COR-L47 (cell line): Measurements from ENCODE around the gene SPEF2.

Source experiments
- DNase-seq: peaks from one replicate; lab custom pipeline; 2025; lab: John Stamatoyannopoulos, UW

Gene SPEF2

DNA sequence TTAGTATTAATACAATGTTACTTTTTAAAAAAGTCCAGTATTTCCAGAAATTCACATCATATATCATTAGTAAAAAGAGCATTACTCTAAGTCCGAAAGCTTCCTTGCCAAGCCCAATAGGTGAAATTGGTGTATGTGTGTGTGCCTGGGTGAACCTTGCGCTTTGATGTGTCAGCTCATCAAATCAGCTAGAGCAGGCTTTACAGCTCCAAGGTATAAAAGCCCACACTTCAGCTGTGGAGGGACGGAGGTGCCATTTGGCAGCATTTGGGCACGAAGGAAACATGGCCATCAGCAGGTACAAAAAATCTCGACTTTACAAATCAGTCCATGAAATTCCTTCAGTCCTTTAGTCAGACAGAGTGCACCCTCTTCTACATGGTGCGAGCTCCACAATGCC is 162.6 kb downstream of the SPEF2 start:
- no peak for DNase-seq

DNA sequence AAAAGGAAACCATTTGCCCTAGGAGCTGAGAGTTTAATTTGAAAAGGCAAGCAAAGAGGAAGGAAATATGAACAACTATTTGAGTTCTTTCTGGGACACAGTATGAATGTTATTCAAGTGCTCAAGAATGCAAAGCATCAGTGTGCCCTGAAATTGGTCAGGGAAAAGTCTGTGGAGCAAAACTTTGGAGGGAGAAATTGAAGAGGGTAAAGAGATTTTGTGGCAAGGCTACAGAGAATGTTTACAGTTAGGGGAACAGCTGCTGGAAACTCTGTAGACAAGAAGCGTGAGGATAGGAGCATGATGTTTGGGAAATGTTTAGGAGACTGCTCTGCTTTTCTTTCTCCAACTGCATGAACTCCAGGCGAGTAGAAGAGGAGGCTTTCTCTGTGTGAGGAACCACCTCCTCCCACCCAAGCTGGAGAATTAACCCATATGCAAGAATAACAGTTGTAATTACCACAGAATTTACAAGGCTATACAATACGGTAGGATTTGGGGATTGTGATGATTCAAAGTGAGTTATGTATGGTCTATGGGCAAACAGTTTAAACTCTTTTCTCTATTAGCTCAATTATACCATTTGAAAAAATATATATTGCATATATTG is 163.6 kb downstream of the SPEF2 start:
- DNase-seq, result no peak

DNA sequence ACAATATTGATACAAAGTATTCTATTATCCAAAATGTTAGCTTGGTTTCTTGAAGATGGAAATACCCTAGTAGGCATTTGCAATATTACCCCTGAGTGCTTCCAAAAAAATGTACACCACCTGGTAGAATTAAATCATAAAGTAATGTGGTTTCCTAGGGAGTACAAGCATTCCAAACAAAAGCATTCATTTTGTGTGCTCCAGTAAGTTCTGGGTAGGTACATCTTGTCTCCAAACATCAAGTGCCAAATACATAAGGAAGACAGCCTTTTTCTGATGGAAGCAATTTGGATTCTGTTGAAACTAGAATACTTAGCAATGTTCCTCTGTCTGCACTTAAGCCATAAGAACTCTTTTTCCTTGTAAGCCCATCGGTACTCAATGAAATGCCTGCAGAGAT is 165.9 kb downstream of the SPEF2 start:
- no peak for DNase-seq

DNA sequence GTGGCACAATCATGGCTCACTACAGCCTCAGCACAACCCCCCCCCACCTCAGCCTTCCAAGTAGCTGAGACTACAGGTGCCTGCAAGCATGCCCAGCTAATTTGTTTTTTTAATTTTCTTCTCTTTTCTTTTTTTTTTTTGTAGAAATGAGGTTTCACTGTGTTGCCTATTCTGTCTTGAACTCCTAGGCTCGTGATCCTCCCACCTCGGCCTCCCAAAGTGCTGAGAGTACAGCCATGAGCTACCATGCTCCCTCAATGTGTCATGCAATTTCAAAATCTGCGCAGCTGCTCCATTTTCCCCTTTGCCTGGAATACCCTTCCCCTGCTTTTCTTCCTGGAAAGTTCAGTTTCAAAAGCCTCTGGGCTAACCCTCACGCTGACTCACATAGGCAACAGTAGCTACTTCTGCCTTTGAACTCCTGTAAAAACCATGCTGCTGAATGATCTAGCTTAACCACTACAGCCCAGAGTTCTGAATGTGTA is 168.0 kb downstream of the SPEF2 start:
- no peak for DNase-seq

DNA sequence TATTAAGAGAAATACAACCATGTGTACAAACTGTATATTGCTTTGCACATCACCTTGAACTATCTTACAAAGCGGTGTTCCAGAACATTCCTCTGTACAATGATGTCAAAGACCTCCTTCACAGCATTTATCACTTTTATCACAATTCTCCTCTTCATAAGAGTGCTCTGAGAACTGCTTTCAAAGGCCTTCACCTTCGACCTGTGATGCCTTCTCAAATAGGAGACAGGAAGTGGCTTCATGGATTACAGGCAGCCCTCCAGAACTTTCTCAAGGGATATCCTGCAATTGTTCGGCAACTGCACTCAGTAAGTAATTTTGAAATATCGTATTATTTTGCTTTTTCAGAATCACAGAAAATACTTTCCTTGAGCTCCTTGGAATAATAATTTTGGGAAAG is 171.1 kb downstream of the SPEF2 start:
- no peak for DNase-seq

DNA sequence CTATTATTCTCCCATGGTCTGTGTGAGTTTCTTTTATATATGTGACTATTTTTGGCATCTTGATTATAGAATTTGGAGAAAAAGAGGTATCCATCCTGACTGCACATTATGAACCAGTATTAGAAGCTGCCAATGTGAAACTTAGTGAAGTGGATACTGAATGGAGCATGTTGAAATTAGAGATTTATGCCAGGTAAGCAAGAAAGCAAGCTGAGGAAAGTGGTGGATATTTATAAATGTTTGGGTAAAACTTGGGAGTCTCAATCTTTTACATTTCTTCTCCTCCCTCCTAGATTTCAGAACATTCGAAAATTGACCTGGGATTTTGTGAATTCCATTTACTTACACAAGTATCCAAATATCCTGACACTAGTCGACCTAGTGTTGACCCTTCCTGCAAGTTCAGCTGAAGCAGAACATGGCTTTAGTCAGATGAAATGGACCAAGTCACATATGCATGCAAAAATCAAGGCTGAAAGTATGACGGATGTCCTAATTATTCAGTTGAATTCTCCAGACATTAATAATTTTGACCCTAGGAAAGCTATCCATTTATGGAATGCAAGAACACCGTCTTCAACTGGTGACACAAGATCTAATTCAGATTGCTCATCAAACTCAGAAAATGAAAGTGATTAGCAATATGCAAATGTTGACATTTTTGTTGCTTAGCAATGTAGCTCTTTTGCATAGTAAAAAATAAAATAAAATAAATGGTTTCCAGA is 172.2 kb downstream of the SPEF2 start:
- DNase-seq, result no peak

DNA sequence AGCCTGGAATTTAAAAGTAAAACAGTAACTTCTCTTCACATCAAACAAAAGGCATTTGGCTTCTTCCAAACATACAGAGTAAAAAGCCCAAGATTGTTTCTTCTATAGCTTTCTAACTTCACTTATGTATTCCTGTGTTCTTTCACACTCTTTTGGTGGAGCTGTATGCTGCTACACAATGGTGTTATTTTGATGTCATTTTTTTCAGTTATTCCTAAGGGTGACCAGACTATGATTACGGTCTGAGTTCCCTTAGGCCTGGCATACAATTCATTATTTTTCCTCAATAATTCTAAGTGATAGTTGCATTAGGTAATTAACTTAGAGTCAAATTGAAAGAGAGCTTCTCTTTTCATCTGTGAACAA is 172.8 kb downstream of the SPEF2 start:
- DNase-seq, result no peak

DNA sequence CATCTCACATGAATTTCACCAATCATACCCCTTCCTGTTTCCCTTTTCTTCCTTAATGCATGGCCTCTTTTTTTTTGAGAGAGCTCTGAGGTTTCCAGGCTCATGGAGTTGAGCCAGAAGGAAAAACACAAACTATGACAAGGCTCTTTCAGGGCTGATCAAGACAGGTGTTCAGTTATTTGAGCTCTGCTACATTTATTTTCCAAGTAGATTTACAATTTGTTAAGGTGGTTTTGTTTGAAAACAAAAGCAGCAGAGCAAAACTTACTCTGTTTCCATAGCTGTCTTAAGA is 176.6 kb downstream of the SPEF2 start:
- no peak for DNase-seq

DNA sequence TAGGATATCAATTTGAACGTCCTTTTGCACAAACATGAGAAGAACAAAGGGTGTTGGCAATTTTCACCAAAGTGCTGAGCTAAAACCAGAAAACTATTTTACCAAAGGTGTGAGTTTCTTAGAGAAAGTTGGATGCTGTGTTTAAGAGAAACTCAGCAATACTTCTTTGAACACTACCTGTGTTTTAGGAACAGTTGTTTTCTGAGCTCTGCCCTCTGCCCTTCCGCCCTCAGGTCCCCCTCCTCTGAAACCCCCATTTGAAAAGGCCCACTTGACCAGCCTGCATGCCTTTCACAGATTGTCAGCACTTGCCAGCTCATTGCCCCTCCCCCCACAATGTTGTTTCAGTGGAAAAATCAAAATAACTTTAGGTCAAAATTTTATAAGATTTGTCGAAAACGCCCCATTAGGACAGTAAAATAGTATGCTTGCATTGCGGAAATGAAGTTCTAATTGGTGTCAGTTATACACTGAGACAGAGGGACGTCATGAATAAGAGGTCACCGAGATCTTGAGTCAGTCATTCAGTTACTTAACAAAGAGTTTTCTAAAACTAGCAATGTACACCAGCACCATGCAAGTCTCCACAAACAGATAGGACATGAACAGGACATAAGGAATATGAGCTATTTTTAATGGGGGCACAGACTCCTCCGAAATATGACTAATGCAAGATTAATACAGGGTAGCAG is 177.2 kb downstream of the SPEF2 start:
- DNase-seq, result no peak

DNA sequence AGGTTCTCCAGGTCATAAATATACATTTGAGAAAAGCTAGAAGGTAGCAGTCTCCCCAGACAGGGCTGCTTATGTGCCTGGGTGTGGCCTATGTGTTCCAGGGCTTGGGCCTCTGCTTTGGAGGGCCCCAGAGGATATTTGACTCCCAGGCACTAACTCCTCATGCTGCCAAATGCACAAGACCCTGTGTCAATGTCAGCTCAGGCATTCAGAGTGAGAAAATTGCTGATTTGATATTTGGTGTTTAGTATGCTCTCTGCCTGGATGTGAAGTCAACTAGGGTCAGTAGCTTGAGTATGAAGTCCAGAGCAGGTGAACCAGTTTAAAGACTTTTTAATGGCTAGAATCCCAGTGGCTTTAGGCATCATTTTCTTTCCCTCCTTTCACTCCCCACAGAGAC is 181.5 kb downstream of the SPEF2 start:
- DNase-seq, result no peak

DNA sequence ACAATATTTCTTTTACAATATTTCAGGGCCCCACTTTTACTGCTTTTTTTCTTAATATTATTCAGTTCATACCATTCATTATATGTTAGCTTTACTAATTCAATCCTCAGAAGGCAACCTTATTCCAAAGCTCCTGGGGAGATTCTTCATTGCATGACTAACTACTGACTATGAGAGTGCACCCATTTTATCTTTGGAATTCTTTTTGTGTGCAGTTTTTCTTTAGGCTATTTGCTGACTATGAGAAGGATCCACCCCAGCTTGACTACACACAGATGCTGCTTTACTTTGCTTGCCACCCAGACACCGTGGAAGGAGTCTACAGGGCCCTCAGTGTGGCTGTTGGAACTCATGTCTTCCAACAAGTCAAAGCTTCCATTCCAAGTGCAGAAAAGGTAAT is 182.1 kb downstream of the SPEF2 start:
- DNase-seq, result no peak

DNA sequence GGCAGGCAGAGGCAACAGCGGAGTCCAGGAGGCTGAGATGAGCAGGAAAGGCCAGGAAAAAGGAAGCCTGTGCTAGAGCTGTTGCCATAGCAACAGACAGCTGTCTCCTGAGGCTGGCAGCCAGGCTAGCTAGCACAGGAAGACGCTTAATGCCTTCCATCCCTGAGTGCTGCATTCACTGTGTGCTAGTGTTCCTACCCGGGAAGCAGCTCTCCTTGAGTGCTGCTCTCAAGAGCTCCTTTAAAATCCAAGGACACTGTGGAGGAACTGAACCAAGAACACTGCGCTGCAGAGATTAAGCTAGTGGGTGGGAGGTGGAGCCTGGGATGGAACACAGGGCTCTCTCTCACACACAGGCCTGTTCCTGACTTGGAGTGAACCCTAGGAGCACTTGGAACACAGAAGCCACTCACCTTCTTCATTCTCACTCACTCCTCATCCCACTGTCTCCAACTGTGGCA is 185.6 kb downstream of the SPEF2 start:
- DNase-seq, result peak; percentile 89

DNA sequence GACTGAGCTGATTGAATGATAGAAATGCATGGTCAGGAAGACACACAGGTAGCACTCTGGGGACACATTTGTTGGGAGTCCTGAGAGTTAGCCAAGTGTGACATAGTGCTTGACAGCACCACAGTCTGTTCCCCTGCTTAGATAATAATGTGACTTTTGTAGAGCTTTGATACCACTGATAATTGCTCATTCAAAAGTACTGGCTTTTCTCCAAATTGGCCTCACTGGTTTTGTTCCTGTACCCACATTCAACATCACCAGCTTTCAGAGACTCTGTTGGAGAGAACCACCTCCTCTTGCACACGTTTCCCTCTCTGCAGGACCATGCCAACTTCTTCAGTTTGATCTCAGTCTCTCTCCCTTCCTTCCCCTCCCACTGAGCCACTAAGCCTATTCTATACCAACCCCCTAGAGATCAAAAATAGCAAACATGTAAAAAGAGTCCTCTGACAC is 186.6 kb downstream of the SPEF2 start:
- DNase-seq, result peak; percentile 81

DNA sequence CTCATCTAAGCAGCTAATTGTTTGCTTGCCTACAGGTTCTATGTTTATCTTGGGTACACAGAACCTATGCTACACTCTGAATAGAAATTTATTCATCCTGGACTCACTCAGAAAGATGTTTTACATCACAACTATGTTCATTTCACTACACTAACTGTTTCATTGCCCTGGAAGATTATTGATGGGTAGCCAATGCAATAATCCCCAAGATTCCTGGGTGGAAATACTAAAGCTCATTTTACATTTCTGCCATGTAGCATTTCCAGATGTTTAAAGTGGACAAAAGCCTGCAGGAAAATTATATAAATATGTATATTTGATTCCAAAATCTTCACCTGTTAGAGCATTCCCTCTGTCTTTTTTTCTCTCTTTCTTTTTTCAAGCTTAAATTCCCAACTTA is 187.2 kb downstream of the SPEF2 start:
- DNase-seq, result no peak

DNA sequence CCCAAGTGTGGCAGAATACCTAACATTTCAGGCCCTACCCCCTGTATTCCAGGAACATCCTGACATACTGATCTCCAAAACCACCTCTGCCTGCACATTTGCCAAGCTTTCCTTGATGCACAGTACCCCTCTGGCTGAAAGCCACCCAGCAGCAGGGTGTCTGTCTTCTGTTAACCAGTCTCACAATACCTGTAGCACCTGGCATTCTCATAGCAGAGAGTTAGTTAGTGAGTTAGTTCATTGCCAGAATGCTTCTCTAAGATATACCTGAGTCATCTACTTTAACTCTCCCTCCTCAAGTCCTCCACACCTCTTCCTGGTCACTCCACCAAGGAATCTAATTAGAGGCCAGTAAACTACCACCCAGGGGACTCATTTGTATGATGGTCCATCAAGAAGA is 192.9 kb downstream of the SPEF2 start:
- DNase-seq, result peak; percentile 67

DNA sequence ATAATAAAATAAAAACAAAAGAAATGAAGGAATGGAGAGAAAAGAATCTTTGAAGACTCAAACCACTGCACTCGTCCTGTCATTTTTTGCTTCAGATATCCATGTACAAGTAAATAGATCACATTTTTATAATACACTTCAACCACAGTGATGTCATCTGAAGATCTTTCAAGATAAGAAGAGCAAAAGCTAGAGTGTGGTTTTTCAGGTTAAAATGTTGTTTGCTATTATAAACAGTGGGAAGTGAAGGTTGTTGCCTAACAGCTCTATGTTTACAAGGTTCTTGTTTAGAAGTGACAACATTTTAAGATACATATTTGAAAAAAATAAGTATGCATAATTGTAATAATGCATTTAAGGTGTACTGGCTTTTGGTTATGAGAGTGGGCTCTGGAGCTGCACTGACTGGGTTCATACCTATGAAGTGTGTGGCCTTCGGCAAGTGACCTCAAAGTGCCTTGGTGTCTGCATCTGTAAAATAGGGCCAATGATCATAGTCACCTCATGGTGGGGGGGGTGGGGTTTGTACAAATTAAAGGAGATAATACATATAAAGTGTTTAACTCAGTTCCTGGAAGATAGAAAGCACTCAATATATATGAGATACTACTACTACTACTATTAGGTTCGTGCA is 193.6 kb downstream of the SPEF2 start:
- DNase-seq, result no peak

DNA sequence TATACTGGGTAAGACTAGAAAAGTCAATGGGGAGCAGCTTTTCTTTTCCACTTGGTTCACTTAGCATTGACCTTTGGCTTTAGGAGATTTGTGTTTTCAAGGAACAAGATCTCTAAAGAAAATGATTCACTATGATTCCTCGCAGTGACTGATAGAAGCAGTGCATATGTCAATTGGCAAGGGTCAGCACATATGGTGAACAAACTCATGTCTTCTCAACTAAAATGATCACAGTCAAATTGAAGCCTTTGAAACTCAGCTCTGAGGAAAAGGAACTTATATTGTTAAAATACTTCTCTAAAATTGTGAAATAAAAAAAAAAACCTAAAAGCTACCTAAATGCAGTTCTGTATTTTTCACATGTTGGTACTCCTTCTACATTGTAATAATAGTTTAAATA is 195.9 kb downstream of the SPEF2 start:
- no peak for DNase-seq

DNA sequence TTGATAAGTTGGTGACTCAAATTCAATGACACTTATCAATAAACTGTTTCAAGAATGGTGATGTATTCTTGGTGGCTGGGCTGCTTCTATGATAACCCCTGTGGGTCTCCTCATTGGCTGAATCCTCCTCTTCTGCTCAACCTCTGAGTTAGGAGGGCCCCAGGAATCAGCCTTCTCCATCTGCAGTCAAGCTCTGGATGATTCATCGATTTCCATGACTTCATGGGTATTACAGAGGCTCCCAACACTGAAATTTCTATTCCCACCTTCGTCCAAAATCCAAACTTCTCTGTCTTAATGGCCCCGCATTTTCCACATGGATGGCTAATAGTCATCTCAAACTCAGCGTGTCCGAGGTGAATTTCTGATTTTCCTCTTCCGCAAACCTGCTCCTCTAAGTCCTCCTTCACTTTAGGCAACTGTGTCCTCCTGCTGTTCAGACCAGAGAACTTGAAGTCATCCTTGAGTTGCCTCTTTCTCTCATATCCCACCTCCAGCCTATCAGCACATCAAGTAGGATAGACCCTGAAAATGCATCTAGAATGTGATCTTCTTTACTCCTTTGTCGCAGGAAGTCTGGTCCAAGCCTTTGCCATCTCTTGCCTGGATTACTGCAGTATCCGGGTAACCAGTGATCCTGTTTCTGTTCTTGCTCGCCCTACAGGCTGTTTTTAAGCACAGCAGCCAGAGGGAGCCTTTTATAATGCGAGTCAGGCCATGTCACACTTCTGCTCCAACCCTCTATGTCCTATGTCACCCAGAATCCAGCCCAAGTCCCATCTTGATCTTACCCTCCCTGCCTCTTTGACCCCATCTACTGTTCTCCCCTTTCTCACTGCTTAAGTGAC is 197.7 kb downstream of the SPEF2 start:
- DNase-seq, result peak; percentile 14

DNA sequence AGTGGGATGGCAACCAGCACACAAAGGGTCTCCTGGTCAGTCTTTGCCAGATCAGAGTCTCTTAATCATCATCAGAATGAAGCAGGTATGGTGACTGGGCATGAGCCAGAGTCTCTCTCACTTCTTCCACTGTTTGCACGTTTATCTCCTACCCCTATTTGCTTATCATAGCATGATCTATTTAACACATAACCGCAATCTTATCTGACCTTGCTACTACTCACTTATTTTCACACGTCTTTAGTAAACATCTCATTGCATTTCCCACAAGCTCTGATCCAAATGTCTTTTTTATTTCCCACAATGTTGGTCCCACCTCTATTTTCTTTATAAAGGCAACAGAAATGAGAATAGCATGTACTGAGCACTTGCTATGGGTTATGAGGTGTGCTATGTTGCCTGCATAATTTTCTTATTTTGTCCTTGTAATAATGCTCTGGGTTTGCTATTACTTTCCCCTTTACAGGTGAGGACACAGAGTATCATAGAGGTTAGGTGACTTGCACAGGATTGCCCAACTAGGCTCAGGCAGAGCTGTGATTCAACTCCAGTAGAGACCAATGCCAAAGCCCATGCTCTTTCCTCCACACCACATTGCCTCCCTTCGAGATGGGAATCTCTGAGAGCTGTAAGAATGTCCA is 199.3 kb downstream of the SPEF2 start:
- no peak for DNase-seq

DNA sequence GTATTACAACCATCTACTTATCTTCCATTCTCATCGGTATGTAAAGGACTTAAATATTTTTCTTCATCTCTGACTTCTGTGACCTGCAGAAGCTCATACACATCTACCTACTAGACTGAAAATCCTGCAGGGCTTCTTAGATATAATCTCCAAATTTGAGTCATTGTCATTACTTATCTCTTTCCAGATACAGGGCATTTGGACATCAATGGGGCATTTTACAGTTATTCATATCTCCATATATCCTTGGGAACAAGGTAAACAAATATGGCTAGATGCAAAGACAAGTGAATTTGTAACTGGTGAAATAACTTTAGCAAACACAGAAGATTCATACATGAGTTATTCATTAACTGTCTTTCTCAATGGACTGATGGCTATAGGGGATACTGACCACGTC is 201.4 kb downstream of the SPEF2 start:
- no peak for DNase-seq

DNA sequence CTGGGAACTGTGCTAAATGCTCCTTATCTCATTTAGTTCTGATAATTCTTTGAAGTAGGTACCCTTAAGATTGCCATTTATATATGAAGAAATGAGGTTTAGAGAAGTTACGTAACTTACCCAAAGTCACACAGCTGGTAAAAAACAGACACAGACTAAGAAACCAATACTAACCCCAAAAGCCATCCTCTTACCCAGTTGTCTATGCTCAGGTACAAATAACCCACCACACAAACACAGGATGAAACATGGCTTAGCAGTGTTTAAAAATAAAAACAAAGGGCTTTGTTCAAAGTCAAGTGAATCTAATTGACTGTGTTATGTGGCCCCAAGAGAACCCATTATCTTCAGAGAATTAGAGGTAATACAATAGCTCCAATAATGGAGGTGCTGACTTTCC is 202.0 kb downstream of the SPEF2 start:
- no peak for DNase-seq

DNA sequence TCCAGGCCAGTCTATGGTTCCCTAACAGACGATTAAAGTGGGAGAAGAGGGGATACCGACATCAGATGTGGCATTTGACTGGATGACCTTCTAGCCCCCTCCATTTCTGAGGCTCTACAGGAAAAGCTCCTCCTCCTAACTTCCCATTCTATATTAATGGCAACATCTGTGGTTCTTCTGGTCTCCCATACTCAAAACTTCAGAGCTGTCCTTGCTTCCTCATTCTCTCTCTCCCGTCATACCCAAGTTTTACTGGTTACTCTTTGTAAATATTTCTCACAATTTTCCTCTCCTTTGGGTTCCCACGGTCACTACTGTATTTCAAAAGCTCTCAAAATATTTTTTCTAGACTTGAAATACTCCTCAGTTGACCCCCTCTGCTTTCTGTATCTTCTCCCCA is 203.1 kb downstream of the SPEF2 start:
- no peak for DNase-seq
